ENCODE results near the gene ADIPOR1.

DNA sequence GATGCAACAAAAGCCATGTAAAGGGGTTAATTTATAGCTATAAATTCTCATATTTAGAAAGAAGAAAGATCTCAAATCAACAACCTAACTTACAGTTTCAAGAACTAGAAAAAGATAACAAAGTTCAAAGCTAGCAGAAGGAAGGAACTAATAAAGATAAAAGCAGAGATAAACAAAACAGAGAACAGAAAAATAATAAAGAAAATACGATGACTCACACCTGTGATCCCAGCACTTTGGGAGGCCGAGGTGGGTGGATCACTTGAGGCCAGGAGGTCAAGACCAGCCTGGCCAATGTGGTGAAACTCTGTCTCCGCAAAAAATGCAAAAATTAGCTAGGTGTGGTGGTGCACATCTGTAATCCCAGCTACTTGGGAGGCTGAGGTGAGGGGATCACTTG, 36.6 kb upstream of the ADIPOR1 start:
- TF ChIP-seq, protein P1, sequence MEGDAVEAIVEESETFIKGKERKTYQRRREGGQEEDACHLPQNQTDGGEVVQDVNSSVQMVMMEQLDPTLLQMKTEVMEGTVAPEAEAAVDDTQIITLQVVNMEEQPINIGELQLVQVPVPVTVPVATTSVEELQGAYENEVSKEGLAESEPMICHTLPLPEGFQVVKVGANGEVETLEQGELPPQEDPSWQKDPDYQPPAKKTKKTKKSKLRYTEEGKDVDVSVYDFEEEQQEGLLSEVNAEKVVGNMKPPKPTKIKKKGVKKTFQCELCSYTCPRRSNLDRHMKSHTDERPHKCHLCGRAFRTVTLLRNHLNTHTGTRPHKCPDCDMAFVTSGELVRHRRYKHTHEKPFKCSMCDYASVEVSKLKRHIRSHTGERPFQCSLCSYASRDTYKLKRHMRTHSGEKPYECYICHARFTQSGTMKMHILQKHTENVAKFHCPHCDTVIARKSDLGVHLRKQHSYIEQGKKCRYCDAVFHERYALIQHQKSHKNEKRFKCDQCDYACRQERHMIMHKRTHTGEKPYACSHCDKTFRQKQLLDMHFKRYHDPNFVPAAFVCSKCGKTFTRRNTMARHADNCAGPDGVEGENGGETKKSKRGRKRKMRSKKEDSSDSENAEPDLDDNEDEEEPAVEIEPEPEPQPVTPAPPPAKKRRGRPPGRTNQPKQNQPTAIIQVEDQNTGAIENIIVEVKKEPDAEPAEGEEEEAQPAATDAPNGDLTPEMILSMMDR (IDR thresholded peaks at IDR 0.05; ENCODE audit: low read depth, low read length), result no peak
- TF ChIP-seq EZH2phosphoT487 (IDR thresholded peaks at IDR 0.05; ENCODE audit: low read depth), result no peak
